ENCODE data around the gene XPO5. TPM values are rescaled to one million over a fixed set of nuclear protein-coding genes. Genes with fewer than 3 reads are reported as not detected.

Gene XPO5
- total RNA-seq, 1 experiment from 2014 or later = 57.9 TPM

- peaks cover 29% of the 10 kb centered on the region for H3K79me2 ChIP-seq (ENCODE audit: low read length)
- H3K4me3 ChIP-seq (ENCODE audit: low read length) = no peak overlapping the region
- H3K9me3 ChIP-seq (ENCODE audit: low read length) = no peaks in the 10 kb centered on the region
- no peaks in the 10 kb centered on the region for H3K9me2 ChIP-seq (replicated peaks; ENCODE audit: insufficient read depth, low read length)
- no peaks in the 10 kb centered on the region for H3K4me1 ChIP-seq (ENCODE audit: low read length)
- H3K4me2 ChIP-seq (ENCODE audit: low read depth, low read length, poor library complexity, severe bottlenecking) = no peak overlapping the region
- H3K27ac ChIP-seq (ENCODE audit: low read length) = no peak overlapping the region
- DNase-seq = peak; percentile 29
- H2AFZ ChIP-seq (ENCODE audit: low read length) = no peak overlapping the region
- no peaks in the 10 kb centered on the region for H4K20me1 ChIP-seq (ENCODE audit: insufficient read depth, low read depth, low read length)
- H3K9ac ChIP-seq (ENCODE audit: low read length) = no peak overlapping the region
- H3K27me3 ChIP-seq (ENCODE audit: low read length) = no peaks in the 10 kb centered on the region
- no peaks in the 10 kb centered on the region for H3K36me3 ChIP-seq (ENCODE audit: insufficient read depth, low read length)
These were observed 85.3 kb downstream of the XPO5 start for GRCh38 chr6:43490523-43490939.

GRCh38 chr6:43489277-43490072 lies 86.4 kb downstream of the XPO5 start:
- DNase-seq = no peak
- Histone ChIP-seq H3K9ac (ENCODE audit: low read length) (no peak overlapping the region), H3K4me3 (ENCODE audit: low read length) (no peak overlapping the region), H3K4me2 (ENCODE audit: low read depth, low read length, poor library complexity, severe bottlenecking) (no peak overlapping the region), H3K79me2 (ENCODE audit: low read length) (peaks cover 30% of the 10 kb centered on the region), H3K4me1 (ENCODE audit: low read length) (no peaks in the 10 kb centered on the region), H3K27ac (ENCODE audit: low read length) (no peak overlapping the region), H3K9me3 (ENCODE audit: low read length) (no peaks in the 10 kb centered on the region), H3K36me3 (ENCODE audit: insufficient read depth, low read length) (no peaks in the 10 kb centered on the region), H4K20me1 (ENCODE audit: insufficient read depth, low read depth, low read length) (no peaks in the 10 kb centered on the region), H3K27me3 (ENCODE audit: low read length) (no peaks in the 10 kb centered on the region), H2AFZ (ENCODE audit: low read length) (no peak overlapping the region), H3K9me2 (replicated peaks; ENCODE audit: insufficient read depth, low read length) (no peaks in the 10 kb centered on the region)

- no peak overlapping the region for H3K9ac ChIP-seq (ENCODE audit: low read length)
- no peak overlapping the region for H3K4me3 ChIP-seq (ENCODE audit: low read length)
- no peaks in the 10 kb centered on the region for H3K9me3 ChIP-seq (ENCODE audit: low read length)
- H4K20me1 ChIP-seq (ENCODE audit: insufficient read depth, low read depth, low read length) = no peaks in the 10 kb centered on the region
- H3K79me2 ChIP-seq (ENCODE audit: low read length) = peaks cover 31% of the 10 kb centered on the region
- no peak overlapping the region for H2AFZ ChIP-seq (ENCODE audit: low read length)
- no peak overlapping the region for H3K27ac ChIP-seq (ENCODE audit: low read length)
- no peaks in the 10 kb centered on the region for H3K9me2 ChIP-seq (replicated peaks; ENCODE audit: insufficient read depth, low read length)
- DNase-seq = peak; percentile 34
- no peaks in the 10 kb centered on the region for H3K27me3 ChIP-seq (ENCODE audit: low read length)
- H3K4me1 ChIP-seq (ENCODE audit: low read length) = no peaks in the 10 kb centered on the region
- no peaks in the 10 kb centered on the region for H3K36me3 ChIP-seq (ENCODE audit: insufficient read depth, low read length)
- H3K4me2 ChIP-seq (ENCODE audit: low read depth, low read length, poor library complexity, severe bottlenecking) = no peak overlapping the region
These were observed 87.1 kb downstream of the XPO5 start for GRCh38 chr6:43488667-43489276.

GRCh38 chr6:43481591-43482236 lies 94.1 kb downstream of the XPO5 start:
- Histone ChIP-seq H3K9ac (ENCODE audit: low read length) (no peak overlapping the region), H3K4me1 (ENCODE audit: low read length) (peaks cover 35% of the 10 kb centered on the region), H3K27ac (ENCODE audit: low read length) (no peak overlapping the region; the same call in 1 of the 2 replicates), H3K27me3 (ENCODE audit: low read length) (no peaks in the 10 kb centered on the region), H2AFZ (ENCODE audit: low read length) (no peak overlapping the region), H3K9me2 (replicated peaks; ENCODE audit: insufficient read depth, low read length) (no peaks in the 10 kb centered on the region), H3K36me3 (ENCODE audit: insufficient read depth, low read length) (no peaks in the 10 kb centered on the region), H3K4me3 (ENCODE audit: low read length) (no peak overlapping the region), H3K79me2 (ENCODE audit: low read length) (peaks cover 59% of the 10 kb centered on the region), H4K20me1 (ENCODE audit: insufficient read depth, low read depth, low read length) (no peaks in the 10 kb centered on the region), H3K9me3 (ENCODE audit: low read length) (no peaks in the 10 kb centered on the region), H3K4me2 (ENCODE audit: low read depth, low read length, poor library complexity, severe bottlenecking) (no peak overlapping the region)
- DNase-seq = no peak

GRCh38 chr6:43481075-43481474 lies 94.8 kb downstream of the XPO5 start:
- Histone ChIP-seq H2AFZ (ENCODE audit: low read length) (no peak overlapping the region), H3K9ac (ENCODE audit: low read length) (no peak overlapping the region), H4K20me1 (ENCODE audit: insufficient read depth, low read depth, low read length) (no peaks in the 10 kb centered on the region), H3K79me2 (ENCODE audit: low read length) (peaks cover 59% of the 10 kb centered on the region), H3K27ac (ENCODE audit: low read length) (no peak overlapping the region; the same call in 1 of the 2 replicates), H3K4me3 (ENCODE audit: low read length) (no peak overlapping the region), H3K27me3 (ENCODE audit: low read length) (no peaks in the 10 kb centered on the region), H3K9me2 (replicated peaks; ENCODE audit: insufficient read depth, low read length) (no peaks in the 10 kb centered on the region), H3K4me1 (ENCODE audit: low read length) (peaks cover 35% of the 10 kb centered on the region), H3K9me3 (ENCODE audit: low read length) (no peaks in the 10 kb centered on the region), H3K4me2 (ENCODE audit: low read depth, low read length, poor library complexity, severe bottlenecking) (no peak overlapping the region), H3K36me3 (ENCODE audit: insufficient read depth, low read length) (no peaks in the 10 kb centered on the region)
- no peak for DNase-seq

- Histone ChIP-seq H3K9ac (ENCODE audit: low read length) (peak overlapping the region; percentile 81), H3K36me3 (ENCODE audit: insufficient read depth, low read length) (no peaks in the 10 kb centered on the region), H3K27me3 (ENCODE audit: low read length) (no peaks in the 10 kb centered on the region), H3K27ac (ENCODE audit: low read length) (peak overlapping the region; percentile 12; the same call in 1 of the 2 replicates), H4K20me1 (ENCODE audit: insufficient read depth, low read depth, low read length) (no peaks in the 10 kb centered on the region), H3K4me2 (ENCODE audit: low read depth, low read length, poor library complexity, severe bottlenecking) (peak overlapping the region; percentile 94), H3K9me2 (replicated peaks; ENCODE audit: insufficient read depth, low read length) (no peaks in the 10 kb centered on the region), H3K4me1 (ENCODE audit: low read length) (peaks cover 35% of the 10 kb centered on the region), H3K9me3 (ENCODE audit: low read length) (no peaks in the 10 kb centered on the region), H3K4me3 (ENCODE audit: low read length) (peak overlapping the region; percentile 95), H2AFZ (ENCODE audit: low read length) (peak overlapping the region; percentile 49; the same call in 1 of the 2 replicates), H3K79me2 (ENCODE audit: low read length) (peaks cover 48% of the 10 kb centered on the region)
- peak; percentile 58 for DNase-seq
These were observed 97.8 kb downstream of the XPO5 start for GRCh38 chr6:43478008-43478372.

GRCh38 chr6:43477235-43478007 lies 98.4 kb downstream of the XPO5 start, which contains the start of gene TJAP1:
TJAP1 (plus strand) TSS chr6:43477570; CDS start chr6:43499002, 21,432 bp downstream.
- Histone ChIP-seq H4K20me1 (ENCODE audit: insufficient read depth, low read depth, low read length) (no peaks in the 10 kb centered on the region), H3K9ac (ENCODE audit: low read length) (peak within 1 kb of the TSS; percentile 81), H3K27me3 (ENCODE audit: low read length) (no peaks in the 10 kb centered on the region), H3K4me3 (ENCODE audit: low read length) (peak within 1 kb of the TSS; percentile 95), H3K9me3 (ENCODE audit: low read length) (no peaks in the 10 kb centered on the region), H3K4me2 (ENCODE audit: low read depth, low read length, poor library complexity, severe bottlenecking) (peak within 1 kb of the TSS; percentile 94), H3K27ac (ENCODE audit: low read length) (peak within 1 kb of the TSS; percentile 12; the same call in 1 of the 2 replicates), H2AFZ (ENCODE audit: low read length) (peak within 1 kb of the TSS; percentile 49), H3K36me3 (ENCODE audit: insufficient read depth, low read length) (no peaks in the 10 kb centered on the region), H3K4me1 (ENCODE audit: low read length) (peaks cover 35% of the 10 kb centered on the region), H3K79me2 (ENCODE audit: low read length) (peaks cover 45% of the 10 kb centered on the region), H3K9me2 (replicated peaks; ENCODE audit: insufficient read depth, low read length) (no peaks in the 10 kb centered on the region)
- DNase-seq = peak; percentile 96
